HG03354 (cell line): ENCODE measurements around the gene SLC12A8.
A peak's percentile ranks its signal among the peaks of the same experiment; 100 is the strongest.

ENCODE experiments used
- ATAC-seq: cut with Tn5 transposase; IDR thresholded peaks from one replicate; pipeline ENCODE4 v1.9.1; 2021; ENCODE audit warnings: mild to moderate bottlenecking; ENCODE audit not compliant: unreplicated experiment, poor library complexity, severe bottlenecking

SLC12A8 gene

GRCh38 chr3:125121246-125122010 is 91.1 kb downstream of the SLC12A8 start:
- no peak for ATAC-seq

DNA sequence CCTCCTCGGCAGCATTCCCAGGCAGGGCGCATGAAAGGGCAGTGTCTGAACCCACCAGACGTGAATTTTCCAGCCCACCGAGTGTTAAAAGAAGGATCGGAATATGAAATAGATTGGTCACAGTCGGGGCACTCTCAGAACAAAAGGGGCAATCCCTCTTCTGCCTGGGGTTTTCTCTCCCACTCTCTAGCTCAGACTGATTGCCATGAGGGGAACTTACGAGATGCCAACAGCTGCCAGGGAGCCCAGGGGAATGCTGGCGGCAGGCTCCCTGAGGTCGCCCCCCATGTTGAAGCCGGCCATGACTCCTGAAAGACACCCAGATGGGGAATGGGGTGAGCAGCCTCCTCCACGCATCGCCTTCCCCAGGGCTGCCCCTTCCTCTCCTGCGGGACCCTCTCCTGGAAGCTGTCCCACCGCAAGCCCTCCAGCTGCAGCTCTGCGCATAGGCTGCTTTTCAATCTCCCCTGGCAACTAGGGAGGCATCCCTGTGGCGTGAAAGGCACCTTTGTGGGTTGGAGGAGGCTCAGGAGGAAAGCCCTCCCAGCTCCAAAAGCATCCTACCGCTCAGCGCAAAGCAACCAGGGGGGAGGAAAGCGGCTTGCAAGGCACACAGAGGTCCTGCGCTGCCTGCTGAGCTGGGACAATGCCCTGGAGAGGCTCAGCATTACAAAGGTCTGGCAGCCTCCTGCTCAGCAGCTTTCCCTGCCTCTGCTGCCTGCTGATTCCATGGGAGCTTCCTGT is 92.0 kb downstream of the SLC12A8 start:
- ATAC-seq: no peak

GRCh38 chr3:125119752-125120378 is 92.7 kb downstream of the SLC12A8 start:
- peak; percentile 52 for ATAC-seq

GRCh38 chr3:125118600-125118999 is 93.9 kb downstream of the SLC12A8 start:
- ATAC-seq: no peak

GRCh38 chr3:125117631-125118191 is 94.8 kb downstream of the SLC12A8 start:
- ATAC-seq: no peak

GRCh38 chr3:125116311-125117080 is 96.1 kb downstream of the SLC12A8 start:
- ATAC-seq: no peak

GRCh38 chr3:125115640-125116039 is 96.9 kb downstream of the SLC12A8 start:
- no peak for ATAC-seq

DNA sequence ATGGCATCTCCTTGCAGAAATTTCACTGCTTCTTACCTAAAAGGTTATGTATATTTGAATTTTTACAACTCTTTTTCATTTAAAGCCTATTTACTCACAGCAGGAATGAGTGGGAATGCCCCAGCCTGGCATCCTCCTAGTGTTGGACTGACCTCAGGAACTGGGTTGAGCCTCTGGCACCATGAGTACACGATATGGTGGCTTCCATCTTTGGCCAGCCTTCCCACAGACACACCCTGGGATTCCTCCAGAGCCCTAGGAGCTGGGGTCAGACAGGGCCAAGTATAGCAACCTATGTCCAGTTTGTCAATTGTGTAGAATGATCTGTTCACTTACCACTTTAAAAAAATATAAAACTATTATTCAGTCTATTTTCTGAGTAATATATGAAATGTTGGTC is 99.6 kb downstream of the SLC12A8 start:
- ATAC-seq: no peak

GRCh38 chr3:125110876-125111480 is 101.6 kb downstream of the SLC12A8 start:
- ATAC-seq: no peak

GRCh38 chr3:125110016-125110875 is 102.3 kb downstream of the SLC12A8 start:
- ATAC-seq: no peak

DNA sequence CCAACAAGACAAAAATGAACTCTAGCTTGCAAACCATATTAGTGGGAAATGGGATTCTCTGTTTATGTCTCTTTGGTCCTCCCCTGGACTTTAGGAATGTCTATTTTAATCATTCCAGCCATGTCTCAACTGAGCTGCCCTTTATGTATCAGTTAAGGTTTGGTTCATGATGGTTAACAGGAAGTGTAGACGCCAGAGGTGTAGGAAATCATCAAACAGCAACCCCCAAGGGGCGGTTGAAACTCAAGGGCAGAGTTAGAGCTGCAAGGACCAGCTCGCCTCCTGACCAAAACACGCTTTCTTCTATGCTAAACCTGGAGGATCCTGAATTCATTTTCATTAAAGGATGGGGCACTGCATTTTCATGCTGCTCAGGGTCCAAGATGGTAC is 103.0 kb downstream of the SLC12A8 start:
- ATAC-seq: no peak

DNA sequence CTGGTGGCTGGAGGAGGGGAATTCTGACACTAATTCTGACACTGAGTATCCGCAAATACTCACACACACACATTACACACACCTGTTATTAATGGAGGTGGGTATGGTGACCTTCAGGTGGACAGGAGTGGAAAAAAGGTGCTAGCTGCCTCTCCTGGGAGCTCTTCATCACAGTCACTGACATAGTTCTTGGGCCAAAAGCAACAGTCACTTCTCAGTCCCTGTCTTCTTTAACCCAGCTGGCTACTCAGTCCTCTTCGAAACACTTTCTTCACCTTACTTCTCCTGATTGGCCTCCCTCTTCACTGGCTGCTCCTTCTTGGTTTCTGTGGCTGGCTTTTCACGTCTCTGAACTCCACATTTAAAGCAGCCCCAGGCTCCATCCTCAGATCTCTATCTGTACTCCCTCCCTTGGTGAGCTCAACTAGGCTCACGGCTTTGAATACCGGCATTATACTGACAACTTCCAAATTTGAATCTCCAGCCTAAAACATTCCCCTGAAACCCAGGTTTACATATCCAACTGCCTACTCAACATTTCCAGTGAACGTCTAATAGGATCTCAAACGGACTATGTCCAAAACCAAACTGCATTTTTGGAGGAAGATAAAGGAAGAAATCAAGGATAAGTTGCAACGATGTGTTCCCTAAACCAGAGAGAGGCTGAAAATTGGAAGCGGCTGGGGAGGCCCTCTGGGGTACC is 103.6 kb downstream of the SLC12A8 start:
- ATAC-seq: no peak

- ATAC-seq: peak; percentile 64
Observed at GRCh38 chr3:125107861-125108567, 104.5 kb downstream of the SLC12A8 start.

DNA sequence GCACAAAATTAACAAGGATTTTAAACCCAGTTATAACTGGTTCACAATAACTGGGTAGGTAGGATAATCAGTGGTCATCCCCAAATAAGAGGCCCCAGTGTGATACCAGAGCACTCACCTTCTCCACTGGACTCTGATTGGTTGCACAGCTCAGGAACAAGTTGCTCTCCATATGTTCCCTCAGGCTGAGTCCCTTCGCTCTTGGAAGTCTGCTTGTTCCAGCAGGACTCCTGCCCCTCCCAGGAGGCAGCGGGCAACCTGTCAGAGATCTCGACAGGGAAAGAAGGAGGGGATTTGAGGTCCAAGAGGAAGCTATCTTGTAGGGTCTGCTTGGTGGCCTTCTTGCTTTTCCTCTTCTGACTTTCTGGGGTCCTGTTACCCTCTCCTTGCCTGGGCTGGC is 105.2 kb downstream of the SLC12A8 start:
- ATAC-seq: no peak

- ATAC-seq: no peak
Observed at GRCh38 chr3:125105116-125105515, 107.4 kb downstream of the SLC12A8 start.

GRCh38 chr3:125104639-125105038 is 107.9 kb downstream of the SLC12A8 start:
- ATAC-seq: no peak

DNA sequence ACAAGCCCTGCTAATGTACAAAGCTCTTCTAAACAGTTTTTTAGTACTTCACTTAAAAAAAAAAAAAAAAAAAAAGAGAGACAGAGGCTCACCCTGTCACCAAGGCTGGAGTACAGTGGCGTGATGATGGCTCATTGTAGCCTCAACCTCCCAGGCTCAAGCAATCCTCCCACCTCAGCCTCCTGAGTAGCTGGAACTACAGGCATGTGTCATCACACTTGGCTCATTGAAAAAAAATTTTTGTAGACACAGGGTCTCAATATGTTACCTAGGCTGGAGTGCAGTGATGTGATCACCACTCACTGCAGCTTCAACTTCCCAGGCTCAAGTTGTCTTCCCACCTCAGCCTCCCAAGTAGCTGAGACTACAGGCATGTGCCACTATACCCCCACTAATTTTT is 109.1 kb downstream of the SLC12A8 start:
- no peak for ATAC-seq
